SW480 (cell line): ENCODE measurements around the gene SLC5A2.
"Not testable (repeated sequence)": the region's sequence is repeated elsewhere in the genome, so short reads cannot be mapped to it uniquely, and the experiment has no call there.

Source experiments
- DNase-seq: peaks from one replicate; pipeline ENCODE4 v3.0.0-alpha.2; 2016; ENCODE audit warnings: low spot score

Gene SLC5A2

DNA sequence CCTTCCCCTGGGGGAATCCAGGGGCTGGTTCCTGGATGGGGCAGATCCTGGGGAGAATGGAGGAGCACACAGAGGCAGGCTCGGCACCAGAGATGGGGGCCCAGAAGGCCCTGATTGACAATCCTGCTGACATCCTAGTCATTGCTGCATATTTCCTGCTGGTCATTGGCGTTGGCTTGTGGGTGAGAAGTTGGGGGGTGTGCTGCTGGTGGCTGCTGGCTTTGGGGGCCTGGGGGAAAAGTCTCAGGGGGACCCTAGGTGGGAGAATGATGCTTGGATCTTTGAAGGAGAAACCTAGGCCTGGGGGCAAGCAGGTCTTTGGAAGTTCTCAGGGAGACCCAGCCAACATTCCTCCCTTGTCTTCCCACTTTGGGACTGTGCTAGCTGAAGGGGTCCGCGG lies at the start of gene SLC5A2:
Gene SLC5A2, plus strand, starts transcription at position 43 of the 400 bp plus-strand sequence. Its CDS starts 14 bp downstream, at position 57.
- DNase-seq = no peak

DNA sequence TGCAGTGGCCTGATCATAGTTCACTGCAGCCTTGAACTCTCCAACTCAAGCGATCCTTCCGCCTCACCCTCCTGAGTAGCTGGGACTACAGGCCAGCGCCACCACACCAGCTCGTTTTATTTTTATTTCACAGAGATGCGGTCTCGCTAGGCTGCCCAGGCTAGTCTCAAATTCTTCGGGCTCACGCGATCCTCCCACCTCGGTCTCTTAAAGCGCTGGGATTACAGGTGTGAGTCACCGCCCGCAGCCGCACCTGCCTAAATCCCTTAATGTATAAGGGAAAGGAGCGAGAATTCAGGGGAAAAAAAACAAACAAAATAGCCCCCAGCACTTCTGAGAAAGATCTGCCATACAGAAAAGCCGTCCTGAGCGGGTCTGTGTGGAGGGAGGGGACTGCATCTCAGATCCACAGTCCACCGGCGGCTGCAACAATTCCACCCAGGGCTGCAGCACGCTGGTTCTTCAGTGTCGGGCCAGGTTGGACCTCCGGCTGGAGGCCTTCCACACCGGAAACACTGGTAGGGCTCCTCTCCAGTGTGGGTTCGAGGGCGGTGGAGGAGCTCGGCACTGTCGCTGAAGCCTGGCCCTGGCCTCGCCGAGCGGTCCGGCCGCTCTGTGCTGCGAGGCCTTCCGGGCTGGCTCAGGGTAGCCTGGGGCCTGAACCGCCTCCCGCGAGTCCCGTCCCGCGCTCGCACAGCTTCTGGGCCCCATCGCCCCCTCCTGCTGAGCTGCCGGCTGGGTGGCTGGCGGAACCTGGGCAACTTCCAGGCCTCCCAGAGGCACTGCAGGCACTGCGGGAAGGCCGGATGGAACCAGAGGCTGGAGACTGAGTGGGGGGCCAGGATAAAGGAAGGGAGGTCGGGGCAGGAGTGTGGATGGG lies 47.3 kb upstream of the SLC5A2 start:
- DNase-seq = peak; percentile 80

DNA sequence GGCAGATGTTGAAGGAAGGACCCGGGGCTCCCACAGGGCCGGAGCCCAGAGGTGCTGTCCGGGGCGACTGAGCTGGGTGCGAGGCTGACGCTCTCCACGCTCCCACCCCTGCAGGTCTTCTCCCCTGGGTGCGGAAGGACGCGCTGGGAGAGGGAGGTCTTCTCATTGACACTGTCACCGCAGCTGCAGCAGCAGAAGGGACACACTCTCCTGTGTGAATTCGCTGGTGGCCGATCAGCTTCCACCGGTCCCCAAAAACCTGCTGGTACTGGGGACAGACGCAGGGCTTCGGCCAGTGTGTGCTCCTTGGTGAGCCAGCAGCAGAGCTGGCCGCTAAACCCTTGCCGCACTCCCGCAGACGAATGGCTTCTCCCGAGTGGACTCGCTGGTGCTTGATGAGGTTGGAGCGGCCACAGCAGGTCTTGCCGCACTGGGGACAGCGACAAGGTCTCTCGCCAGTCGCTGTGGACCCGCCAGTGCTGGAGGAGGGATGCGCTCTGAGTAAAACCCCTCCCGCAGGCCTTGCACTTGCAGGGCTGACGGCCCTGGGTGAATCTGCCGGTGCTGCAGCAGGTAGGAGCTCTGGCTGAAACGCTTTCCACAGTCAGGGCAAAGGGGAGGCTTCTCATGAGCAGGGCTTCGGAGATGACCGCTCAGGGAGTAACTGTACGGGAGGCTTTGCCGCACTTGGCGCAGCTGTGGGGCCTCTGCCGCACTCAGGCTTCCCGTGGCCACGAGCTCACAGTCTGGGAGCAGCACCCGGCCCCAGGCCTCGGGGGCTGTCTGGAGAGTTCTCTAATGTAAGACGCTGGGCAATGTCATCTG lies 46.5 kb upstream of the SLC5A2 start:
- DNase-seq = no peak

DNA sequence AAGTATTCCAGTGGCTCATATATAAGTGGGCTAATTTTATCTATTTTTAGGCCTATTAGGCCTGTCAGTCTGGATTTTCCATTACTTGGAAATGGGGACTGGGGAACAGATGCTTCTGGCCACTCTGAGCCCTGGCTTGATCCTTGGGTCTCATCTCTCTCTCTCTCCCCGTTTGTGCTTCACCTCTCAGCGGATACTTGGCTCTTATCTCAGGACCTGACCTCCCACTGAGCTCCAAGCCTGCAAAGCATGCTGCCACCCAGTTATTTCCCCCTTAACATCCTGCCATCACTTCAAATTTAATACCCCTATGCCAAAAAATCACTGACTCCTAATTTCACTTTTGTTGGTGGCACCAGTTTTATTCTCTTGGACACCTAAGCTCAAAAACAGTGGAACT lies 44.5 kb upstream of the SLC5A2 start:
- DNase-seq = no peak

- DNase-seq = not testable (repeated sequence)
Observed at GRCh38 chr16:31439023-31439422, 43.9 kb upstream of the SLC5A2 start.

DNA sequence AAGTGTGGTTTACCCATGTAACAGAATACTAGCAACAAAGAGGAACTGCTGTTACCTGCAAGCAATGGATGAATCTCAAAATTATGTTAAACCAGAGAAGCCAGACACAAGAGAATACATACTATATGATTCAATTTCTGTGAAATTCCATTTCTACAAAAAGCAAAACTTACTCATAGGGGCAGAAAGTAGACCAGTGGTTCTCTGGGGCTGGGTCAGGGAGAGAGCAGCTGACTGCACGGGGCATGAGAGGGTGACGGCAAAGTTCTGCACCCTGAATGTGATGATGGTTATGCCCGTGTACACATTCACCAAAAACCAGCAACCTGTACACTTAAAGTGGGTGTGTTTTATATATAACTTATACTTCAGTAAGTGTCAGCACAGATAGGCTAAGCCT lies 43.4 kb upstream of the SLC5A2 start:
- no peak for DNase-seq

DNA sequence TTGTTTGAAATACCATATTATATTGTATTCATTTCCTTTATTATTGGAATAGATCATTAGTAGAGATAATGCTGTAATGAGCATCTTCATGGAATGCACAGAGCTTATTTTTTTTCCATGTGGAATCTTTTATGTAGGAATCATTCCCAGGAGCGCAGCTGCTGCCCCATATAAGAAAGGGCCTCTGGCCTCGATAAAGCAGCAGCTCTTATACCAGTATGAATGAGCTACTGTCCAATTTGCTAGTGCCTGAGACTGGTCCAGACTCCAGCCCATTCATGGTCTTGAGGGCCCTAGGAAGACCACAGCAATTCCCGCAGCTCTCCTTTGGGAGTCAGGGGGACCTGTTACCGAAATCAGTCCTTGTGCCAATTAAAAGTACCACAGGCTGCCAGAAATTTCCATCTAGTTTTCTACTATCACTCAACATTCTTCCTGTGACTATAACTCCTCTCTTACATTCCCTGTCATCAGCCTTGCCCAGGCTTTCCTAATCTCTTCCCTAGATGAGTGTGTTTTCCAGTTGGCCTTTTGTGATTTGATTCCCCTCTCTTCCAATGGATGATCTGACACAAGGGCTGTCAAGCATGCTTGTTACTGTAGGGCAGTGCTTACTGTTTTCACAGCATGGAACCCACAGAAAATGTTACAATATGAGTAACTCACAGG lies 42.3 kb upstream of the SLC5A2 start:
- DNase-seq = peak; percentile 22

DNA sequence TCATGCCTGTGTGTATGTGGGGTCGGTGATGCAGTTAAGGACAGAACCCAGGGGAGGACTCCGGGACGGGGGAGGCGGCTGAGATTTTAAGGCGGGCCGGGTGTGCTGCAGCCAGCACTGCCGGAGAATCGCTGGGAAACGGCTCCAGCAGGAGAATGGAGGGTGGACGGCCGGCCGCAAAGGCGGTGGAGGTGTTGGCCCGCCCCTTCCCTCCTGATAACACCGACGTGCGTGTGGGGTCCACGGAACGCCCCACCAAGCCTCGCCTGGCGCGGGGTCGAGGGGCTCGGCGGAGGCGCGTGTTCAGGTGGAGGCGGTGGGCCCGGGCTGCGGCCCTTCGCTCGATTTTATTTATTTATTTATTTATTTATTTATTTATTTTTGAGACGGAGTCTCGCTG lies 41.0 kb upstream of the SLC5A2 start:
- DNase-seq = no peak

DNA sequence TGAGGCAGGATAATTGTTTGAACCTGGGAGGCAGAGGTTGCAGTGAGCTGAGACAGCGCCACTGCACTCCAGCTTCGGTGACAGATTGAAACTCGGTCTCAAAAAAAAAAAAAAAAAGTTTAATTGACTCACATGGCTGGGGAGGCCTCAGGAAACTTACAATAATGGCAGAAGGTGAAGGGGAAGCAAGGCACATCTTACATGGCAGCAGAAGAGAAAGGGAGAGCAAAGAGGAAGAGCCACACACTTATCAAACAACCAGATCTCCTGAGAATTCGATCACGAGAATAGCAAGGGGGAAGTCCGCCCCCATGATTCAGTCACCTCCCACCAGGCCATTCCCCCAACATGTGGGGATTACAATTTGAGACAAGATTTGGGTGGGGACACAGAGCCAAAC lies 37.0 kb upstream of the SLC5A2 start:
- DNase-seq = not testable (repeated sequence)

GRCh38 chr16:31451201-31451600 lies 31.7 kb upstream of the SLC5A2 start:
- no peak for DNase-seq

DNA sequence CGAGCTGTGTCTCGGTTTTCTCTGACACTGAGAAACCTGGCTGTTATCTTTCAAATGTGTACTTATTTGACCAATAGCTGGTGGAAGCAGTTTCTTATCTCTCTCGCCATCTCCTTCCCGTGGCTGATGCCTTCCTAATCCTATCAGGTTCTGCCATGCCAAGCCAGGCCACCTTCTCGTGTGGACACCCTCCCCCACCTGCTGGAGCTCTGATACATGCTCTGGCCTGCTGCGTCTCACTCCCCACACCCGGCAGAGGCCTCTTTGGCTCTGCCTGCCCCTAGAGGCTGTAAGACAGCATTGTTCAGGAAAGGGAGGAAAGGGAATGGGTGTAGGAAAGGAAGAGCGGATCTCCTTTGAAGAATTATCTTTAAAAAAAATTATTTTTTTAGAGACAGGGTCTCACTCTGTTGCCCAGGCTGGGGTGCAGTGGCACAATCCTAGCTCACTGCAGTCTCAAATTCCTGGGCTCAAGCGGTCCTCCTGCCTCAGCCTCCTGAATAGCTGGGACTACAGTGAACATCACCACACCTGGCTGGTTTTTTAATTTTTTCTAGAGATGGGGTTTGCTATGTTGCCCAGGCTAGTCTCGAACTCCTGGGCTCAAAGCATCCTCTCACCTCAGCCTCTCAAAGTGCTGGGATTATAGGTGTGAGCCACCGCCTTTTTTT lies 31.1 kb upstream of the SLC5A2 start:
- DNase-seq = peak; percentile 77

- no peak for DNase-seq
Observed at GRCh38 chr16:31452631-31453106, 30.3 kb upstream of the SLC5A2 start.

DNA sequence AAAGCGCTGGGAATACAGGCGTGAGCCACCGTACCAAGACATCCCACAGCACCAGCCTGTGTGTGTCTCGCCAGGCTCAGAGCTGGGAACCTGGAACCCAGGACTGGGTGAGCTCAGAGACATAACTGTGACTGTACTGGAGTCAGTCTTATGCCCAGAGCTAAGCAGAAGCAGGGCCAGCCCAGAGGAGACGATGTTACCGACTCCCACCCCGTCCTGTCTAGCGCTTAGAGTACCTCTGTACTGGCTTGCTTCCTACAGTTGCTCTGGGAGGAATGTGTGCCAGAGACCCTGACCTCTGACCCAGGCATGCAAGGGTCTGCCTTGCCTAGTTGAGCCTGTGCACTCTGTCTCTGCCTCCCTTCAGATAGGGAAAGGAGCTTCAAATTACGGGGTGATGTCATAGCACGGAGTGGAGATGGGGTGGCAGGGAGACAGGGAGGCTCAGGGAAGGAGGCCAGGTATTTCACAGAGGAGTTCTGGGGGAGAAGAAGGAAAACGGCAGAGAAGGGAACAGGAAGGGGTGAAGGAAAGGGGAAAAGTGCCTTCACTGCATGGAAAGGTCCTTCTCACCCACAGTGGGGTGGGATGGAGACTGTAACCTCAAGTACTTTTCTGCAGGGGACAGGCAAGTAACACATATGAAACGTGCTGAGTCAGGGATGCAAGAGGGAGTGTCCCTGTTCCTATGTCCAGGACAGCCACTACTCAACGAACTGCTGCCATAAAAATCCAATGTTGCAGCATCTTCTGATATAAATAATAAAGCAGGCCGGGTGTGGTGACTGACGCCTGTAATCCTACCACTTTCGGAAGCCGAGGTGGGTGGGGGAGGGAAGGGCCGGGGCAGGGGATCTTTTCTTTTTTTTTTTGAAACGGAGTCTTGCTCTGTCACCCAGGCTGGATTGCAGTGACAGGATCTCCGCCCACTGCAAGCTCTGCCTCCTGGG lies 29.4 kb upstream of the SLC5A2 start:
- no peak for DNase-seq

GRCh38 chr16:31455601-31456314 lies 27.2 kb upstream of the SLC5A2 start:
- DNase-seq = no peak

- DNase-seq = no peak
Observed at GRCh38 chr16:31456988-31457360, 25.9 kb upstream of the SLC5A2 start.

DNA sequence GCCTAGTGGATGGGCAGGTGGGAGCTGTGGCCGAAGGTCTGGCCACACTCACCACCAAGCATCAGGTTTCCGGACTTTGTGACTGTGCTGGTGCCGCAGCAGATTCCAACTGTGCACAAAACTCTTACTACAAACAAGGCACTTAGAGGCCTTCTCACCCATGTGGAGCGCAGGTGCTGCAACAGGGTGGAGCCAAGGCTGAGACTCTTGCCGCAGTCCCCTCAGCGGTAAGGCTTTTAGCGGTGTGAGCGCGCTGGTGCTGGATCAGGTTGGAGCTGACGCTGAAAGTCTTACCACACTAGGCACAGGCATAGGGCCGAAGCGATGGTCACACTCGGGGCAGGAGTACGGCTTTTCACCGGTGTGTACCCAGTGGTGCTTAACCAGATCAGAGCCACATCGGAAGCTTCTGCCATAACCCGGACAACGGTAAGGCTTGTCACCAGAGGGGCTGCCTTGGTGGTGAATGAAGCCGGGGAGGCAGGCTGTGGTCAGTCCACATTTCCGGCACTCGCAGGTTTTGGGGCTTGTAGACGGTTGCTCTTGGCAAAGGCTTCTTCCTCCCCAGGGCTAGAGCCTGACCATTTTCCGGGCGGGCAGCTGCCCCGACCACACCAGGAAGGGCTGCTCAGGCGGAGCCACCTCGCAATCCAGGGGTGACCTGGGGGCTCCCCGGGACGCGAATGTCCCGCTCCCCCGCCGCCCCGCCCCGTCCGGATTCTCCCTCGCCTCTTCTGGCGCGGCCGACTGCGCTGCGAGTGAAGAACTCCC lies 24.7 kb upstream of the SLC5A2 start:
- peak; percentile 51 for DNase-seq

DNA sequence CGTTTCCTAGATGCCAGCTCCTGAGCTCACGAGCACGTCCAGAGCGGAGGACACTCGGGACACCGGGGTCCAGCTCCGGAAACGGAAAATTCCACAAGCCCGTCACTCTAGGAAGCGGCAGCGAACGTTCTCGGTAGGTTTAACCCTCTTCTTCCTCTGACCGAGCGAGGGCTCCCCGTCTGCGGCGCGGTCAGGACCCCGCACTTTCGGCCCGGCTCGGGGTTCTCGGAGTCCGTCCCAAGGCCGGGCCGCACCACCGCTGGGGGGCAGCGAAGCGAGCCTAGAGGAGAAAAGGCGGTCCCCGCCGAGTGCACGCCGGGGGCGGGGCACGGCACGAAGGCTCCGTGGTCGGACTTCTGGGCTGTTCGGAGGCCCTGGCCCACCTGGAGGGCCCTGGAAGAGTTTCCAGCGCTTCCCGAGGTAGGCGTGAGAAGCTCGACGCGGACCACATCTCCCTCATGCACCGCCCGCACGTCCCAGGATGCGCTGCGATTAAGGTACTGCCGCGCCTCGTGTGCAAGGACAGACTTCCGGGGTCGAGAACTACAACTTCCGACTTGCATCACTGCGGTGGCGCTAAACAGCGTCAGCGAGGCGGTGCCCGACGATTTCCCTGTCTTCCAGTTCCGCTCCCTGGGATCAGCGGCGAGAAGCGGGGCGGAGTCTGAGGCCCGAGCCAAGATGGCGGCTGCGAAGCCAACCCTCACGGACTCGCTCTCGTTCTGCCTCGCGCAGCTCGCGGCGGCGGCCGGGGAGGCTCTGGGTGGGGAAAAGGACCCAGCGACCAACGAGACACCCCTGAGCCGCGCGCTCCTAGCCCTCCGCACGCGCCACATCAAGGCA lies 23.9 kb upstream of the SLC5A2 start, which contains the start of gene ARMC5:
Gene ARMC5, plus strand, starts transcription at position 658 of the 843 bp plus-strand sequence. Its CDS starts 24 bp downstream, at position 682.
- peak; percentile 98 for DNase-seq
